LNCaP clone FGC (cell line): ENCODE results near the gene THYN1.
A peak's percentile ranks its signal among the peaks of the same experiment; 100 is the strongest.

Source experiments
- DNase-seq: peaks from one replicate; pipeline ENCODE4 v3.0.0-alpha.2; 2011; ENCODE audit warnings: low read depth
- H3K4me3 ChIP-seq: 2 replicates; pipeline ENCODE4 v1.5.1; 2011; ENCODE audit warnings: mild to moderate bottlenecking, low read depth, low read length, control low read depth
- TF ChIP-seq, protein P1 (sequence below): IDR thresholded peaks from 2 replicates; pipeline ENCODE4 v1.5.1; 2012; ENCODE audit warnings: mild to moderate bottlenecking; ENCODE audit not compliant: control insufficient read depth, insufficient read depth; ENCODE audit errors: extremely low read depth

Gene THYN1

DNA sequence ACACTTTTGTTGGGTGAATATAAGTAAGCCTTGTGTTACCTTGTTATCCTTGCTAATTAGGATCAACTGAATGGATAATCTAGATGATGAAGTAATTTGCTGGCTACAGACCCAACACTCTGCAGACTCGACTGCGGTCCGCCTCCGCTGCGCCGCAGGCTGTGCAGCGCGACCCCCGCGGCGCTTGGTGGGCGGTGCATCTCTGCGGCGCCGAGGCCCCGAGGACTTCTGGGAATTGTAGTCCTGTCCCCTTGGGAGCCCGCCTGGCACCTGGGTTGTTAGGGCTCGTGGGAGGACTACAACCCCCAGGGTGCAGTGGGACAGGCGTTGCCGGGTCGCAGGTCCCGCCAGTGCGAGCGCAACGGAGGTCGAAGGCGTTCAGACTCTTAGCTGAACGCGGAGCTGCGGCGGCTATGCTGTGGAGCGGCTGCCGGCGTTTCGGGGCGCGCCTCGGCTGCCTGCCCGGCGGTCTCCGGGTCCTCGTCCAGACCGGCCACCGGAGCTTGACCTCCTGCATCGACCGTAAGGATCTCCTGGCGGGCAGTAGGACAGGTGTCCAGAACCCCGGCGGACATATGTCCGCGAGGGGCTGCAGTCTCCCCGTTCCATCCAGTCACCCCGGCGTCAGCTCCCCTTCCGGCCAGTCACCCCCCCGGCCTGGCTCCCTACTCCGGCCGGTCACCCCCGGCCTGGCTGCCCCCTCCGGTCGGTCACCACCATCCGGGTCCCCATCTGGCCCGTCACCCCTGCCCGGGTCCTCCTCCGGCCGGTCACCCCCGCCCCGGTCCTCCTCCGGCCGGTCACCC lies at the start of gene THYN1, which contains the start of gene ACAD8:
THYN1 (minus strand) TSS at position 165 of the 806 bp plus-strand sequence. CDS start 470 bp downstream, outside the sequence.
ACAD8 (plus strand) TSS at position 381 of the 806 bp plus-strand sequence; CDS start at position 414, 33 bp downstream.
- peak; percentile 88 for DNase-seq
- H3K4me3 ChIP-seq = peak within 1 kb of the TSS; percentile 98
- TF ChIP-seq, protein P1, sequence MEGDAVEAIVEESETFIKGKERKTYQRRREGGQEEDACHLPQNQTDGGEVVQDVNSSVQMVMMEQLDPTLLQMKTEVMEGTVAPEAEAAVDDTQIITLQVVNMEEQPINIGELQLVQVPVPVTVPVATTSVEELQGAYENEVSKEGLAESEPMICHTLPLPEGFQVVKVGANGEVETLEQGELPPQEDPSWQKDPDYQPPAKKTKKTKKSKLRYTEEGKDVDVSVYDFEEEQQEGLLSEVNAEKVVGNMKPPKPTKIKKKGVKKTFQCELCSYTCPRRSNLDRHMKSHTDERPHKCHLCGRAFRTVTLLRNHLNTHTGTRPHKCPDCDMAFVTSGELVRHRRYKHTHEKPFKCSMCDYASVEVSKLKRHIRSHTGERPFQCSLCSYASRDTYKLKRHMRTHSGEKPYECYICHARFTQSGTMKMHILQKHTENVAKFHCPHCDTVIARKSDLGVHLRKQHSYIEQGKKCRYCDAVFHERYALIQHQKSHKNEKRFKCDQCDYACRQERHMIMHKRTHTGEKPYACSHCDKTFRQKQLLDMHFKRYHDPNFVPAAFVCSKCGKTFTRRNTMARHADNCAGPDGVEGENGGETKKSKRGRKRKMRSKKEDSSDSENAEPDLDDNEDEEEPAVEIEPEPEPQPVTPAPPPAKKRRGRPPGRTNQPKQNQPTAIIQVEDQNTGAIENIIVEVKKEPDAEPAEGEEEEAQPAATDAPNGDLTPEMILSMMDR = no peak

DNA sequence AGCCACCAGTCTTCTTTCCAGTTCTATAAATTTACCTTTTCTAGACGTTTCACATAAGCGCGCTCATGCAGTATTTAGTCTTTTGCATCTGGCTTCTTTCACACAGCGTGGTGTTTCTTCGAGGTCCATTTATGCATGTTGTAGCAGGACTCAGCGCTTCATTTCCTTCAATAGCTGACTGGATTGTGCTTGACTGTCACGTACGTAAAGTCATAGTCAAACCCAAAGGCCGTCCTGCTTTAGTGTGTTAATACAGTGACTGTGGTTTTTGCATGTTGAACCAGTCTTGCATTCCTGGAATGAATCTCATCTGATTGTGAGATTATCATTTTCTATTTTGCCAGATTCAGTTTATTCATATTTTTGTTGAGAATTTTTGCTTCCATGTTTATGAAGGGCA lies 41.5 kb upstream of the THYN1 start:
- no peak overlapping the region for H3K4me3 ChIP-seq
- DNase-seq = no peak
- TF ChIP-seq, protein P1 = no peak

DNA sequence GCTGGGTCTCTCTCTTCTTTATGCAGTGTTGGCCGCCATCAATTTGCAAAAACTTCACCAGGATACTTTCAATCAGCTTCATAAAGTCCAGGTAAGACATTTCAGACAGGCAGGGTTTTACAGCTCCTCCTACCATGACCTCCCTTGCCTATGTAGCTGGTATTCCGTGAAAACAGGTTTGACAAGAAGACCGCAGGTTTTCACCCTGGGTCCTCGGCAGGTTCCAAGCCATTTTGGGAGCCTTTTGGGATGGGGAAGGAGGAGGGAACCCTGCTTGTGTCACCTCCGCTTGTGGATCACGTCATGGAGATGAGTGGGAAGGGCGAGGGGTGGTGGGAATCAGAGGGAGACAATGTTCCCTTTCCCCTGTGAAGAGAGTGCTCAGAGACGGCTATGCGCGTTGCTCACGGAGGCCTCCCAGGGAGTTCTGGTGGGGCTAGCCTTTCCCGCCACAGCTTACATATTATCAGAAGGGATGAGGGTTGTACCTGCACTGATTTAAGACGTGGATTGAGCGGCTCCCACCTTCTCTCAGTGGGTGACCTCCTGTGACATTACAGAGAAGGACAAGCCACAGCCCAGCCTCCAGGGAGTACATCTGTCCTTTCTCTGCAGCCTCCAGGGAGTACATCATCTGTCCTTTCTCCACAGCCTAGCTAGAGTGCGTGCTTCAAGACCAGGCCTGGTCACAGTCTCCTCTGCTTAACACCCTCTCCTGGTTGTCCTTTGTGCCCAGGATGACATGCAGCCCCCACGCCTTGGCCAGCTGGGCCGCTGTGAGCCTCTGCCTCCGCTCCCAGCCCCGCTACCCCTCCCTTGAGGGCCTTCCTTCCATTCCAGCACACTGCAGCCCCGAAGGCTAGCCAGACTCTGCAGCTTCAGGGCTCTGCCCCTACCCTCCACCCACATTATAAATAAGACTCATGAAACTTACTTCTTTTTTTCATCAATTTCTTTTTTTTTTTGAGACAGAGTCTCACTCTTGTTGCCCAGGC lies 40.3 kb upstream of the THYN1 start:
- peak; percentile 21 for DNase-seq
- TF ChIP-seq, protein P1 = no peak
- no peak overlapping the region for H3K4me3 ChIP-seq

DNA sequence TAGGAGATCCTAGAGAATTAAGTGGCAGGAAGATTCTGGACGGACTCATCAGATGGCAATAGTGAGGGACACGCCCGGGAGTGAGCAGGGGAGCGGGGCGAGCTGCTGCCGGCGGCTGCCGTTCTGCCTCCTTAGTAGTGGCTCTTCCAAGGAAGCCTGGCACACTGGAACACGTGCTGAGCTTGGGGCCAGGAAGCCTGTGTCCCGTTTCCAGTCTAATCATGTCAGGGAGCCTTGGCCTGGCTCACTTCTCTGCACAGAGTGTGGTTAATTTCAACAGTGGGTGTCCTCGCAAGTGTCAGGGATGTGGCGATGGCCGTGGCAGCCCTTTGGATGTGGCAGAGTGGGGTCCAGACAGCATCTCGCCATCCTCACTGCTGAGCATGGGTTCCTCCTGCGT lies 39.5 kb upstream of the THYN1 start:
- TF ChIP-seq, protein P1 = no peak
- H3K4me3 ChIP-seq = no peak overlapping the region
- no peak for DNase-seq

DNA sequence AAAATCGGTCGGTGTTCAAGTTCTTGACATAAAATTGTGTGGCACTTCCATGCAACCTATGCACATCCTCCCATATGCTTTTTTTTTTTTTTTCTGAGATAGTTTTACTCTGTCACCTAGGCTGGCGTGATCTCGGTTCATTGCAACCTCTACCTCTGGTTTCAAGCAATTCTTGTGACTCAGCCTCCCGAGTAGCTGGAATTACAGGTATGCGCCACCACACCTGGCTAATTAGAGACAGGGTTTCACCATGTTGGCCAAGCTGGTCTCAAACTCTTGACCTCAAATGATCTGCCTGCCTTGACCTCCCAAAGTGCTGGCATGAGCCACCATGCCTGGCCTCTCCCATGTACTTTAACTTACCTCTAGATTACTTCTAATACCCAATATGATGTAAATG lies 38.0 kb upstream of the THYN1 start:
- H3K4me3 ChIP-seq = no peak overlapping the region
- TF ChIP-seq, protein P1 = no peak
- no peak for DNase-seq

DNA sequence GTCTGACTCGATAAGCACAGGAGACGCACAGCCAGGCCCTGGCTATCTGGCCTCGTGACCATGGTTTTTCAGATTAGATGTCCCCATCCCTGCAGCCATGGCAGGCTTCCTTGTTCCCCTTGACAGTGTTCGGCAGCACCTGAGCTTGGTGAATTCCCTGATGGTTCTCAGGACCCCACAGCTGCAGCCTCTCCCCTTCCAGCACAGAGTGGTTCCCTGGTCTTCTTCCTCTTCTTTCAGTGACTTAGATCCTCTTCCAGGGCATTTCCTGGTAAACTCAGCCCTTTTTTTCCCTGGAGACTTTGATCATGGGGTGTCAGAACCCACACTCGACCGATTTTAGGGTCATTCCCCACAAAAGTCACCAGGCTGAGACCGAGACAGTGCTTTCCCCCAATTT lies 37.5 kb upstream of the THYN1 start:
- TF ChIP-seq, protein P1 = no peak
- H3K4me3 ChIP-seq = no peak overlapping the region
- DNase-seq = no peak
